Immature natural killer cell (primary cell): ENCODE measurements around the gene HSPA12B. TPM values are rescaled to one million over a fixed set of nuclear protein-coding genes. Genes with fewer than 3 reads are reported as not detected.

ENCODE experiments used
- DNase-seq, 3 donors: peaks; one replicate each; pipeline ENCODE4 v3.0.0; 2022; ENCODE audit warnings: mixed read lengths in 1 of 3
- H3K27ac Mint-ChIP-seq, 6 donors: one replicate each; pipeline ENCODE4 v1.8.0; 2020; ENCODE audit warnings: mixed read lengths in 6 of 6, mild to moderate bottlenecking in 5 of 6, inconsistent platforms in 4 of 6, moderate library complexity in 3 of 6
- H3K27me3 Mint-ChIP-seq, 3 donors: one replicate each; pipeline ENCODE4 v1.8.0; 2020 to 2021; ENCODE audit warnings: low read depth in 3 of 3, mild to moderate bottlenecking in 3 of 3, mixed read lengths in 3 of 3, moderate library complexity in 3 of 3, inconsistent platforms in 1 of 3
- H3K36me3 Mint-ChIP-seq, 3 donors: one replicate each; pipeline ENCODE4 v1.8.0; 2020; ENCODE audit warnings: mixed read lengths in 3 of 3, inconsistent platforms in 2 of 3, mild to moderate bottlenecking in 2 of 3
- H3K4me1 Mint-ChIP-seq, 2 donors: one replicate each; pipeline ENCODE4 v1.8.0; 2020; ENCODE audit warnings: inconsistent platforms in 2 of 2, mild to moderate bottlenecking in 2 of 2, mixed read lengths in 2 of 2, moderate library complexity in 1 of 2
- H3K4me3 Mint-ChIP-seq, 5 donors: one replicate each; pipeline ENCODE4 v1.8.0; 2020; ENCODE audit warnings: mild to moderate bottlenecking in 5 of 5, mixed read lengths in 5 of 5, inconsistent platforms in 3 of 5, moderate library complexity in 3 of 5
- H3K9me3 Mint-ChIP-seq, 6 donors: one replicate each; pipeline ENCODE4 v1.8.0; 2020; ENCODE audit warnings: mild to moderate bottlenecking in 6 of 6, mixed read lengths in 6 of 6, inconsistent platforms in 4 of 6, moderate library complexity in 3 of 6
- polyA plus RNA-seq, 3 donors: library from polyadenylated mRNA; unstranded; fragments of 300-500 nt; fragmentation: Illumina TruSeq; gene quantifications; one replicate each; pipeline ENCODE4 v1.2.3, GENCODE V29; 2021

The HSPA12B gene
- polyA plus RNA-seq, 3 donors from 2014 or later: 0.53 TPM; not detected in 2

GRCh38 chr20:3739926-3740451, 7.5 kb downstream of the HSPA12B start:
- no peaks in the 10 kb centered on the region for H3K36me3 Mint-ChIP-seq
- H3K27ac Mint-ChIP-seq: no peak overlapping the region
- peaks cover 3 to 9% (median 4%) of the 10 kb centered on the region in 3 donors for H3K27me3 Mint-ChIP-seq
- no peaks in the 10 kb centered on the region for H3K9me3 Mint-ChIP-seq
- H3K4me1 Mint-ChIP-seq: peaks cover 4 to 9% of the 10 kb centered on the region in 2 donors
- H3K4me3 Mint-ChIP-seq: no peak overlapping the region
- no peak for DNase-seq

- H3K36me3 Mint-ChIP-seq: no peaks in the 10 kb centered on the region
Measured at GRCh38 chr20:3740615-3741301, 8.3 kb downstream of the HSPA12B start.

GRCh38 chr20:3741836-3742458, 9.5 kb downstream of the HSPA12B start:
- no peak for DNase-seq
- no peak overlapping the region for H3K27ac Mint-ChIP-seq
- peaks cover 3 to 9% (median 4%) of the 10 kb centered on the region in 3 donors for H3K27me3 Mint-ChIP-seq
- no peaks in the 10 kb centered on the region for H3K36me3 Mint-ChIP-seq
- no peak overlapping the region for H3K4me3 Mint-ChIP-seq
- H3K9me3 Mint-ChIP-seq: no peaks in the 10 kb centered on the region
- peaks cover 9 to 14% of the 10 kb centered on the region in 2 donors for H3K4me1 Mint-ChIP-seq

More at GRCh38 chr20:3740615-3741301, 8.3 kb downstream of the HSPA12B start:
- Mint-ChIP-seq H3K27ac (no peak overlapping the region), H3K27me3 (peaks cover 3 to 9% (median 4%) of the 10 kb centered on the region in 3 donors), H3K4me3 (no peak overlapping the region), H3K4me1 (peaks cover 9 to 14% of the 10 kb centered on the region in 2 donors), H3K9me3 (no peaks in the 10 kb centered on the region)
- DNase-seq: no peak

- Mint-ChIP-seq H3K27ac (no peak overlapping the region), H3K36me3 (no peaks in the 10 kb centered on the region), H3K4me1 (peaks cover 9 to 14% of the 10 kb centered on the region in 2 donors), H3K9me3 (no peaks in the 10 kb centered on the region), H3K4me3 (no peak overlapping the region), H3K27me3 (peaks cover 2 to 8% (median 2%) of the 10 kb centered on the region in 3 donors)
- DNase-seq: no peak
Measured at GRCh38 chr20:3743251-3743650, 10.8 kb downstream of the HSPA12B start.

GRCh38 chr20:3744037-3744436, 11.6 kb downstream of the HSPA12B start:
- Mint-ChIP-seq H3K4me3 (peak overlapping the region in 4 of 5 donors; percentile 33 to 72 (median 62)), H3K4me1 (peaks cover 9 to 14% of the 10 kb centered on the region in 2 donors), H3K27me3 (peaks cover 1 to 8% (median 2%) of the 10 kb centered on the region in 3 donors), H3K9me3 (no peaks in the 10 kb centered on the region), H3K27ac (no peak overlapping the region), H3K36me3 (no peaks in the 10 kb centered on the region)
- DNase-seq: no peak

GRCh38 chr20:3744806-3745685, 12.6 kb downstream of the HSPA12B start:
- no peaks in the 10 kb centered on the region for H3K36me3 Mint-ChIP-seq
- peak overlapping the region; percentile 61 to 82 (median 72) for H3K4me3 Mint-ChIP-seq
- H3K4me1 Mint-ChIP-seq: peaks cover 9 to 14% of the 10 kb centered on the region in 2 donors
- peak; percentile 66 to 73 (median 73) for DNase-seq
- no peaks in the 10 kb centered on the region for H3K9me3 Mint-ChIP-seq
- H3K27me3 Mint-ChIP-seq: peaks cover 1 to 8% (median 2%) of the 10 kb centered on the region in 3 donors
- H3K27ac Mint-ChIP-seq: peak overlapping the region in 2 of 6 donors; percentile 16 to 40

- Mint-ChIP-seq H3K27ac (no peak overlapping the region), H3K4me1 (peaks cover 10 to 16% of the 10 kb centered on the region in 2 donors), H3K9me3 (no peaks in the 10 kb centered on the region), H3K27me3 (peaks cover 1 to 8% (median 2%) of the 10 kb centered on the region in 3 donors), H3K4me3 (peak overlapping the region in 1 of 5 donors; percentile 21), H3K36me3 (no peaks in the 10 kb centered on the region)
- DNase-seq: no peak
Measured at GRCh38 chr20:3745686-3746173, 13.2 kb downstream of the HSPA12B start.

- H3K36me3 Mint-ChIP-seq: no peaks in the 10 kb centered on the region
- H3K4me3 Mint-ChIP-seq: no peak overlapping the region
- peaks cover 17 to 24% of the 10 kb centered on the region in 2 donors for H3K4me1 Mint-ChIP-seq
- peaks cover 1 to 8% (median 2%) of the 10 kb centered on the region in 3 donors for H3K27me3 Mint-ChIP-seq
- no peak for DNase-seq
- H3K27ac Mint-ChIP-seq: no peak overlapping the region
- no peaks in the 10 kb centered on the region for H3K9me3 Mint-ChIP-seq
Measured at GRCh38 chr20:3747471-3747870, 15.0 kb downstream of the HSPA12B start.

- no peak overlapping the region for H3K27ac Mint-ChIP-seq
- no peak overlapping the region for H3K4me3 Mint-ChIP-seq
- no peak for DNase-seq
- H3K9me3 Mint-ChIP-seq: no peaks in the 10 kb centered on the region
- peaks cover 18 to 26% of the 10 kb centered on the region in 2 donors for H3K4me1 Mint-ChIP-seq
- peaks cover 1 to 8% (median 4%) of the 10 kb centered on the region in 3 donors for H3K27me3 Mint-ChIP-seq
- no peaks in the 10 kb centered on the region for H3K36me3 Mint-ChIP-seq
Measured at GRCh38 chr20:3748073-3748472, 15.6 kb downstream of the HSPA12B start.

- no peak for DNase-seq
- Mint-ChIP-seq H3K4me1 (peaks cover 18 to 24% of the 10 kb centered on the region in 2 donors), H3K9me3 (no peaks in the 10 kb centered on the region), H3K27me3 (peaks cover 1 to 6% (median 6%) of the 10 kb centered on the region in 3 donors), H3K4me3 (no peak overlapping the region), H3K36me3 (no peaks in the 10 kb centered on the region), H3K27ac (no peak overlapping the region)
Measured at GRCh38 chr20:3749087-3749688, 16.7 kb downstream of the HSPA12B start.

GRCh38 chr20:3749689-3750531, 17.4 kb downstream of the HSPA12B start:
- peaks cover 0 to 3% (median 0%) of the 10 kb centered on the region in 3 donors for H3K36me3 Mint-ChIP-seq
- H3K9me3 Mint-ChIP-seq: no peaks in the 10 kb centered on the region
- peaks cover 1 to 4% (median 2%) of the 10 kb centered on the region in 3 donors for H3K27me3 Mint-ChIP-seq
- peak; percentile 14 to 17 (median 15) for DNase-seq
- no peak overlapping the region for H3K4me3 Mint-ChIP-seq
- no peak overlapping the region for H3K27ac Mint-ChIP-seq
- peaks cover 15 to 17% of the 10 kb centered on the region in 2 donors for H3K4me1 Mint-ChIP-seq

GRCh38 chr20:3751305-3751674, 18.8 kb downstream of the HSPA12B start:
- H3K4me1 Mint-ChIP-seq: peaks cover 9 to 11% of the 10 kb centered on the region in 2 donors
- H3K36me3 Mint-ChIP-seq: peaks cover 0 to 3% (median 0%) of the 10 kb centered on the region in 3 donors
- H3K9me3 Mint-ChIP-seq: no peaks in the 10 kb centered on the region
- no peak for DNase-seq
- peak overlapping the region in 3 of 5 donors; percentile 4 to 39 (median 13) for H3K4me3 Mint-ChIP-seq
- peaks cover 1 to 4% (median 2%) of the 10 kb centered on the region in 3 donors for H3K27me3 Mint-ChIP-seq
- H3K27ac Mint-ChIP-seq: no peak overlapping the region
